GM12891 (cell line): ENCODE results near the gene TRPT1.

Experiments
- PAX5 ChIP-seq: IDR thresholded peaks from 2 replicates; pipeline ENCODE4 v1.6.1; 2011; ENCODE audit warnings: low read length, moderate library complexity, mild to moderate bottlenecking; ENCODE audit not compliant: insufficient read depth, severe bottlenecking
- POLR2A ChIP-seq: IDR thresholded peaks from 2 replicates; pipeline ENCODE4 v1.6.1; 2011; ENCODE audit warnings: low read depth, low read length, control low read depth
- POLR2AphosphoS5 ChIP-seq: IDR thresholded peaks from 2 replicates; pipeline ENCODE4 v1.6.1; 2011; ENCODE audit warnings: low read depth, low read length, control low read depth
- SPI1 ChIP-seq: IDR thresholded peaks from 2 replicates; pipeline ENCODE4 v1.6.1; 2011; ENCODE audit warnings: low read depth, low read length, control low read depth
- TAF1 ChIP-seq: IDR thresholded peaks from 2 replicates; pipeline ENCODE4 v1.6.1; 2011; ENCODE audit warnings: low read depth, low read length, control low read depth

DNA sequence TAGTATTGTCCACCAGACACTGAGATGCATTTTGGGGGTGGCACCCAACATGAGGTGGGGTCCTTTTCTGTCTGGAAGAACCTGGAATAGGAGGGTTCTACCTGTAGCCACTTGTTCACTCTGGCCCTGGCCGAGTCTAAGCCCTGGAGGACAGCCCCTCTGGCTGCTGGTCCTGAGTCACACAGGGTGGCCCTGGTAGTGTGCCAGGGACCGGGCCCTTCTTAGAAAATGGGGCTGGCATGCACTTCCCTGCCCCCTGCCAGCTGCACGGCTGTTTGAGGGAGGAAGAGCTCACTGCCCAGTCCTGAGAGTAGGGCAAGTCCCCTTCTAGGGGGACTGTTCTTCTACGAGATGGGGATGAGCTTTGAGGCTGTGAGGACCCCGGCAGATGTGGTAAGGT, 27.5 kb upstream of the TRPT1 start:
- TF ChIP-seq POLR2A = no peak
- TF ChIP-seq POLR2AphosphoS5 = no peak
- no peak for TF ChIP-seq TAF1
- TF ChIP-seq SPI1 = no peak
- no peak for TF ChIP-seq PAX5
